M059J (cell line): ENCODE results near the gene NLRP10. TPM values are rescaled to one million over a fixed set of nuclear protein-coding genes. Genes with fewer than 3 reads are reported as not detected.

Experiments
- DNase-seq: peaks from one replicate; pipeline ENCODE4 v3.0.0-alpha.2; 2012; ENCODE audit warnings: low read depth
- total RNA-seq: library from RNA; depleted of rRNA; stranded (reverse); fragments of >200 nt; shearing (Covaris generic); gene quantifications from 2 replicates; pipeline ENCODE4 v1.2.3, GENCODE V29; 2014

NLRP10 gene
- total RNA-seq, 1 experiment from 2014 or later: 2.1 TPM

DNA sequence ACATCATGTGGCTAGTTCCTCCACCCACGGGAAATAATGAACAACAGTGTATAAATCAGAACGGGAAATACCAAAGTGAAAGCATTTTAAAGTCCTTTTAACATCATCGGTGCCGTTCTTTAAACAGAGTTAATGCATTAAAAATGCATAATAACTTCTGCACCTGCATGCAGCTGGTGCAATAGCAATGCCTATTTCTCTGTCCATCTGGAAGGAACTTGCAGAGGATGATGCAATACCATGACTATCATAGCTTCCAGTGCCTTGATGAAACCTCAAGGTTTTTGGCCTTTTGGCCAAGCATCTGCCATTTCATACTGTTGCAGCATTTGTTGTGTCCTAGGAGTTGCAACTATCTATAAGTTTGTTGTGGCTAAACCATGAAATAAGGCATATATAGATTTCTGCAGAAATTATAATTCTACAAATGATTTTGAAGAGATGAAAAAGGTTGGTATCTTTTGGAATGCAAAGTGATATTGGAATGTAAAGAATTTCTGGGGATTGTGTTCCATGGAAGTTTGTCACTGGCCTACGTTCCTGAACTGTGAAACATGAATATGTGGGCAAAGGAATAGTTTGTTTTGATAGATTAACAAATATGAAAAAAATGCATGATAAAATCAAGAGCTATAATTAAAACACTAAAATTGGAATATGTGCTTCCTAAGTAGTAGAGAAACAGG is 12.1 kb upstream of the NLRP10 start:
- DNase-seq: peak; percentile 85

DNA sequence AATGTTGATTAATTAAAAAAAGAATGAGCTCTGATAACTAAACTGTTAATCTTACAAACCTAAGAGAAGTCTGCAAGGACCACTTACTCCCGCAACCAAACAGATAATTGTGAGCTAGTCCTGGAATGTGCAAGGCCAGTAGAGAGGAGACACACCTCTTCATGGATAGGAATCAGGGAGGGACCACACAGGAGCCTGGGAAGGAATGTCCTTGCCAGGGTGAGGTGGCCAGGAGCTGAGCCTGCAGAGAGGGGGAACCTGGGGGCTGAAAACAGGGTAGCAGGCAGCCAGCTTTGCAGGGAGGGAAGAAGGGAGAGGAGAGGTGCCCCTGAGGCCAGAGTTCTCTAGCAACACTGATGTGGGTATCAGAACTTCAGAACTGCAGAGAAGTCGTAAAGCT is 9.4 kb upstream of the NLRP10 start:
- DNase-seq: peak; percentile 40

DNA sequence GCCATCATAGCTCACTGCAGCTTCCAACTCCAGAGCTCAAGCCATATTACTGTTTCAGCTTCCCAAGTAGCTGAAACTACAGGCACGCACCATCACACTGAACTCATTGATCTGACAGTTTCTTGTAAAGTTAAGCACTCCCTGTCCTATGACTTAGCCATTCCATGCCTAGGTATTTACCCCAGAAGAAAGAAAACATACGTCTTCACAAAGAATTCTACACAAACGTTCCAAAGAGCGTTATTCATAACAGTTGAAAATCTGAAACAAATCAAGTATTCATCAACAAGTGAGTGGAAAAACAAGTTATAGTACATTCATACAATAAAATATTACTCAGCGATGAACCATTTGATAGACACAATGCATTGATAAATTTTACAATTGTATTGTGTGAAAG is 7.8 kb upstream of the NLRP10 start:
- DNase-seq: no peak

DNA sequence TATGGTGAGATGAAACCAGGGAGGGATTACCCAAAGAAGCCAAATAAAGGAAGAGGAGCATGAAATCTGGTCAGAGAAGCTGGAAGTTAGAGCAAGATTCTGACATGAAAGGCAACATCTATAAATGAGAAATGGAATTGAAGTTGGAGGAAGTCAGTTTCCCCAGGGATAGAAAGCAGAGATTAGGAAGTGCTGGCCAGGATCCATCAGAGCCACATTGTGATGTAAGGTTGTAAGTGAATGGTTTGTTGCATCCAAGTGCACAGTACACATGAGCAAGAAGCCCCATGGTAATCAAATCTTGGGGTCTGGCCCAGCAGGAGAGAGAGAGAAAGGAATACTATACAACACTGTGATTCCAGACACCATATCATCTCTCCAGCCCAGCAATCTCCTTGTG is 6.6 kb upstream of the NLRP10 start:
- no peak for DNase-seq

DNA sequence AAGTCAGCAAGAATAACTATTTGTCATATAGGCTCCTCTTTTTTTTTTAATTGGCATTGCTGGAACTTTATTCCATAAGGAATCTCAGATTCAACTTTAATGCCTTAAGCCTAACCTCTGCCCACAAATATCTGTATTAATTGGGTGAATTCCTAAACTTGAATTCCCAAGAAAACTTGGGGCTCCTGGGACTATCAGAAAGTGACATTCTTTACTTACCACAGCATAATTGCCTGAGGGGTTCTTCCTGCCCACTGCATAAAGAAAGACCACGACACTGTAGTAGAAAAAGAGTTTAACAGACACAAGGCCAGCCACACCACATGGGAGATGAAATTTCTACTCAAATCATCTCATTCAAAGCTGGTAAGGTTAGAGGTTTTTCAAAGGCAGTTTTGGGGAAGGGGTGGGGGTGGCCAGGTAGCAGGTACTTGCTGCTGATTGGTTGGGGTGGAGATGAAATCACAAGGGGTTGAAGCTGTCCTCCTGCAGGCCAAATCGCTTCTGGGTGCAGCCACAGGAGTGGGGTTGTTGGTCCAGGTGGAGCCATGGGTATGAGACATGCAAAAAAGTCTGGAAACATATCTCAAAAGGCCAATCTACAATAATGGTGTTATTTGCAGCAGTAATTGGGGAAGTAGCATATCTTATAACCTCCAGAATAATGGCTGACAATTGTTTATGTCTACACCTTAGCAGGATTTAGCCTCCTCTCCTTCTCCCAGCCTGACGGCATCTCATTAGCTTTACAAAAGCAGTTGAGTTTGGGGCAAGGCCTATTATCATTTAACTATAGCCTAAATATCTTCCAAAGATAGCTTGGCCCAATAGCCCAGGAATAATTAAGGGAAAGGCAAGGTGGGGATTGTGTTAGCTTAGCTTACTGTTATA is 4.8 kb upstream of the NLRP10 start:
- DNase-seq: peak; percentile 83

DNA sequence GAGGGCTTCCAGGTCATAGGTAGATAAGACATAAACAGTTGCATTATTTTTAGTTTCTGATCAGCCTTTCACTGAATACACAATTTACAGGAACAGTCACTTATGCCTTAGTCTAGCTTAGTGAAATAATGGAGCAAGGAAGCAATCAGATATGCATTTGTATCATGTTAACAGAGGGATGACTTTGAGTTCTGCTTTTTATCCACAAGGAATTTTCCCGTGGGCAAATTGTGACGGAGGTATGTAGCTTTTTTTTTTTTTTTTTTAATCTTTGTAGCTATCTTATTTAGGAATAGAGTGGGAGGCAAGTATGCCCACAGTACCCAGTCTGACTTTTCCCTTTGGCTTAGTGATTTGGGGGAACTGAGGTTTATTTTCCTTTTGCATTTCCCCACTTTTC is 3.4 kb upstream of the NLRP10 start:
- DNase-seq: peak; percentile 63

DNA sequence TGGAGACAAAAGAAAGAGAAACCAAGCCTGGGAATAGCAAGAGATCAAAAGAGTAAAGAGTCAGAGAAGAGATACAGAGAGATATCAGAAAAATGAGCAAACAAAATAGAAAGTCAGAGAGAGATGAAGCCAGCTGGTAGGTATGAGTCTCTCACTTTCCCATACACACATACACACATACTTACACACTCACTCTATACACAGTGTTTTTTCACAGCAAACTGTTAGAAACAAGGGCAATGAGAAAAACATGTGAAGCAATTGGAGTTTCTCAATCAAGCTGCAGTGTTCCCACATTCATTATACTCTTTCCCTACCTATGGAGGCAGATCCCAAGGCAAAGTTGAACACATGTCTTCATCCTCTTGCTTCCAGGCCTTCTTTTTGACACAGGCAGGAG is 2.6 kb upstream of the NLRP10 start:
- no peak for DNase-seq

DNA sequence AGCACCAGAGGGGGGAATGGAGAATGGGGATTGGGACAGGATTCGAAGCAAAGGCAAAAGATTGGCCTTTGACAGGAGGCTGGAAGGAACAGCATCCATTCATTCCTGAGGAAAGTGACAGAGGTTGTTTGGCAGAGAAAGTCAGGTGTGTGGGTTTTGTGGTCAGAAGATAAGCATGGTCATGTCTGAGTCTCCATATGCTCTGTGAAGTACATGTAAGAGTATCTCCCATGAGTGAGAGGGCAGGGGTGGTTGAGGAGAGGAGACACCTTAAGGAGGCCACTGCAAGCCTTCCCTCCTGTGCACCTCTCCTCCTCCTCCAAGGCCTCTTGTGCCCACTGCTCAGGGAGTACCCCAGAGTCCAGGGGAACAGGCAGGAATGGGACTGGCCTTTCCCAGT is 1.9 kb upstream of the NLRP10 start:
- DNase-seq: peak; percentile 58

DNA sequence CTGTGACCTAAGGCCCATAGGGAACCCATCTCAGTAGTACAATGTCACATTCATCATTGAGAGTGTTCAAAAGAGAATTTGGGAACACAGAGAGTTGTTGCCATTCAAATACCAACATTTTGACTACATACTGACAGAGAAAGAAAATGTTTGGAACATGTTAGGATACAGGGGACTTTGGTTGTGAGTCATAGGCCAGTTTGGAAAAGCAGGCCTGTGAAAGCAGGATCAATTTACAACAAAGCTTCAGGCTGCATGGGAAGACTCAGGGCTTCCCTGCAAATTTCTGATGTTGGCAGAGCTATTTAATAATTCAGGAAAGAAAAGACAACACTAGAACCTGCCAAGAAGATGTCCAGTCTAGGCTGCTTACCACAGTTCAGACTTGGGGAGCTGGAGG is 374 bp downstream of the NLRP10 start:
- DNase-seq: peak; percentile 73

DNA sequence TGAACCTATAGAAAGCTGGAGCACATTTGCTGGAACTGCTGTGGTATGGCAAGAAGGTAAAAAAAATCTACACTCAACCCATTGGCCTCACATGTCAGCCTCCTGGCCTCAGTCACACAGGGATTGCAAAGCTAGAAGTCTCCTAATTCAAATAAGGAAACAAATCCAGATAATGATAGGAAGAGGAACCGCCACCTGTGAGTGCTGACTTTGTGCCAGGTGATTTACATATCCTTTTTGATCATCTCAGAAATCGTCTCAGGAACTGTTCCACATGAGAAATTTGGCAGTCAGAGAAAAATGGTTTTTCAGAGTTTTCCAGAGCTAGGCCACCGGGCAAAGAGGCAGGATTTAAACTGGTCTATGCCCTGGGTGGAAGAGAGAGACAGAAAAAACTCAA is 986 bp downstream of the NLRP10 start:
- DNase-seq: no peak

DNA sequence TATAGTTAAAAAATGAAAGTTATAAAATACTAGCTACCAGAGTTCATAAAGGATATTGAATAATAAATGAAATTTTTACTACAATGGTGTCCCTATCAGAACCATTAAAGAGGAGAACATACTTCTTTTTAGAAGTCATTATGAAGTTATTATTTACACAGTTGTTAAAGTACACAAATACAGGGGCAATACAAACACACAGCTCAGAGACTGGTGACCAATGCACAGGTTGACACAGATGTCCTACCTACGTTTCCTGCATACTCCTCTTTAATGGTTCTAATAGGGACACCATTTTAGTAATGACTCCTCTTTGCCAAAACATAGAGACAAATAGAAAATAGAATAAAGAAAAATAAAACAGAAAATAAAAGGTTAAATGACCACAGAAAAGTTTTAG is 10.1 kb downstream of the NLRP10 start:
- no peak for DNase-seq

DNA sequence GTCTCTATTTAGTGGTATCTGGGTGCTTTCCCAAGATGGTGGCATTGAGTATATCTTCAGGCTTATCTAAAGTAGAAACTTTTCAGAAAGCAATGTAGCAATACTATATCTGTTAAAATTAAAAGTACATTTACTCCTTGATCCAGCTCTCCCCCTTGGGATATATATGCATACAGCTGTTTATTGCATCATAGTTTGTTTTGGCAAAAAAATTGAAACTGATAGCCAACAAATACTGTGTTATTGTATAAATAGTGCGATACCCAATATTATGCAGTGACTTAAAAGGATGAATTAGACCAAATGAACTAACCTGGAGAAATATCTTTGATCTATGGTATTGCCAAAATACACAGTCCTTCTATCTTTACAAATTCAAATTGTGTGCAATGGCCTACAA is 15.3 kb downstream of the NLRP10 start:
- no peak for DNase-seq

DNA sequence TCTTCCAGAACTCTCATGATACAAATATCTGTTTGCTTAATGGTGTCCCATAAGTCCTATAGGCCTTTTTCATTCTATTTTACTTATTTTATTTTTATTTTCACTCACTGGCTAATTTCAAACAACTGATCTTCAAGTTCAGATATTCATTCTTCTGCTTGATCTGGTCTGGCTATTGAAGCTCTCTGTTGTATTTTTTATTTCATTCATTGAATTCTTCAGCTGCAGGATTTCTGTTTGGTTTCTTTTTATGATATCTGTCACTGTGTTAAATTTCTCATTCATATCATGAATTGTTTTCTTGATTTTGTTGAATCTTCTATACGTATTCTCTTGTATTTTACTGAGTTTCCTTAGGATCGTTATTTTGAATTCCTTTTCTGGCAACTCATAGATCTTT is 21.1 kb downstream of the NLRP10 start:
- no peak for DNase-seq

DNA sequence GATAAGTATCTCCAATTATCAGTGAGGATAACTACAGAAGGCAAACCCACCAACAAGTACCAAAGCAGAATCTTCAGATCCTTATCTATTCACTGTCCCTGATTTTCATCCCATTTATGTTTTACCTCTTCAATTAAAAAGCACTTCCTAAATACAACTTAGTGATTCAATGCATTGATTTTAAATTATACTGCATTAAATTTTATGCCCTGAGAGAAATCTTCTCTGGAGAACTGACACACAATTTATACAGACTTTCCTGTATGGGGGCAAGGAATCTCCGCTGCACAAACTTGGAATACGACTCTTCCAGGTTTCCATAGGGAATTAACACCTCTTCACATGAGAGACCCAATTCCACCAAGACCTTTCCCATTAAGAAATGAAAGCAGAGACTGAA is 23.6 kb downstream of the NLRP10 start, which contains the start of gene OR10A3:
TSS of gene OR10A3 (minus strand) at position 101 of the 400 bp plus-strand sequence. CDS start 2,188 bp downstream, outside the sequence.
- DNase-seq: no peak

DNA sequence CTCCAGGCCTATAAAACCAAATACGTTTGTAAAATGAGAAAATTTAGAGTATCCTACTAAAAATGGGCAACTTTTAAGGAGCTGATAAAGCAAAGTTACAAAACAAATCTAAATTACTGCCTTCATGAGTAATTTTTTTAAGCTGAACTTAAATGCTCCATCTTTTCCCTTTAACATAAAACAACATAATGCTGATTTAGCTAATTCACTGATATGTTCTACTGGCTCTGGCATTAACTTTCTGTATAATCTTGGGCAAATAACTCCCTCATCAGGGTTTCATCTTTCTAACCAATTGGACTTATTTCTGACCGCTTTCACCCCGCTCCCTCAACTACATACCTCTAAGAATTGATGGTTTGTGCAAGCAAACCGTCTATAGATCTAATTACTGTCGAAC is 24.1 kb downstream of the NLRP10 start:
- no peak for DNase-seq

DNA sequence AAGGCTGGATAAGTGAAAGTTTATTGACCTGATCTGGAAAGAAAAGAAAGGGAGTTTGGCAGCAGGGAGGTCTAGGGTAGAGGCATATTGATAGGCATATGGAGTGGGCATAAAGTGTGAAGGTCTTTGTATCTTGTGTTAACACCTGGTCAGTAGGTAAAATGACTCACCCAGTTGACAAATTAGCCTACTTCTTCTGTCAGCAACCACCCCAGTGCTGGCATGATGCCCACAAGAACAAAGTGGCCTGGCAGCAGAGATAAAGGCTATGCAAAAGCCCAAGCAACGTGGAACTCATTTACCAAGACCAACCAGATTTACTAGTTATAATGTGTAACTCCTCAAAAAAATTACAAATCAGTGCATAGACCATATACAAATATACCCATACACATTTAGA is 28.6 kb downstream of the NLRP10 start:
- peak; percentile 20 for DNase-seq

DNA sequence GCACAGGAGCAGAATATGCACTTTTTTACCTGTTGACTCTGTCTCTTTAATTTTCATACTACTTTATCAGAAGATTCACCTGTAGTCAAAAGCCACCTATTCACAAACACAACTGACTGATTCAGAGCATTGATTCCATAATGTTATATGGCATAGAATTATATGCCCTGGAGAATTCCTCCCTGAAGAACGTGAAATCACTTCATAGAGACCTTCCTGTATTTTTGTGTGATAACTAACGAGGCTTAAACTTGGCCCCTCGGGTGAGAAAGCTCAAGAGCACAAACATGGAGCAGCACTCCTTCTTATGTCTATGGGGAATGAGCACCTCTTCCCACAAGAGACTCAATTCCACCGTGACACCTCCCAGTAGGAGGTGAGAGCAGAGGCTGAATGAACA is 34.1 kb downstream of the NLRP10 start, which contains the start of gene OR10A6:
TSS of gene OR10A6 (minus strand) at position 101 of the 400 bp plus-strand sequence. CDS start 2,606 bp downstream, outside the sequence.
- DNase-seq: no peak

DNA sequence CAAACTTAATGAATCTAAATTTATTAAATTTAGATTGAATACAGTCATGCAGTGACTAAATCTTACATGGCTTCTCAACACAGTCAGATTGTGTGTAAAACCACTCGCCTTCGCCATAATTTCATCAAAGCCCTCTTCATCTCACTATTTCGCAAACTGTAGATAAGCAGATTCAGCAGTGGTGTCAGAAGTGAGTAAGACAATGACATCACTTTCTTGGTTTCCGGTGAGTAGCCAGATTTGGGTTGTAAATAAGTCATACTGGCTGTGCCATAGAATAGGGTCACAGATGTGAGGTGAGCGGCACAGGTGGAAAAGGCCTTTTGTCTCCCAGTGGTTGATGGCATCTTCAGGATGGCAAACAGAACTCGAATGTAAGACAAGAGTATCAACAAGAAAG is 37.6 kb downstream of the NLRP10 start:
- DNase-seq: peak; percentile 43

DNA sequence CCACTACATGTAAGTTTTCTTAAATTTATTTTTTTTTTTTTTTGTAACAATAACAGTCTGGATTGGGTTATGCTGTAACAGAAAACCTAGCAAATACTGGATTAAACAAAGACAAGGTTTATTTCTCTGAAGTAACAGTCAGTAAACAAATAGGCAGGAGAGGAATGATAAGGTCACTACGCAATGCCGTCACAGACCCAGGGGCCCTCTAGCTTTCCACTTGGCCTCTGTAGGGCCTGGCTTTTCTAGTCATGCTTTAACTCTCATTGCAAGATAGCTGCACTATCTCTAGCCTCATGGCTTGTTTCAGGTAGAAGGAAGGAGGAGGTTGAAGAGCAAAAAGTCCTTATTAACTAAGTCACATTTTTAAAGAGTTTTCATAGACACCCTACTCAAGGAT is 40.7 kb downstream of the NLRP10 start:
- no peak for DNase-seq

DNA sequence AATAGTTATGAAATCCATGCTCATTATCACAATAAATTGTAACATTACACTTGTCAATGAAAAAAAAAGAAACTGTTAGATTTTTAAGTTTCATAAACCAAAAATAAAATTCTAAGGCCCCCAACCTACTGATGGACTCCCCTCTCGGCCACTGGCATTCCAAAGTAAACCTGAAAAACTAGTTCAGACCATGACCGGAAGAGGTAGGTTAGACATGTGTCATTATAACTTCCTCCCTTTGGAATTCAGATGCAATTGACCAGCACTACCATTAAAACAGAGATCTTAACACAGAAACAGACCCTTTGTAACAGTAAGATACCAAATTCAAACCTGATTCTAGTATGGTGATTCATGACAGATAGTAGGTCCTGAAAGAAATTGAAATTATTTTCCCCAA is 47.1 kb downstream of the NLRP10 start:
- DNase-seq: no peak
